GM12892 (cell line): ENCODE results near the gene C11orf21.

Experiments
- POLR2A ChIP-seq: IDR thresholded peaks from 2 replicates; pipeline ENCODE4 v1.6.1; 2011; ENCODE audit warnings: low read depth, low read length, control low read depth
- TAF1 ChIP-seq: IDR thresholded peaks from 2 replicates; pipeline ENCODE4 v1.6.1; 2011; ENCODE audit warnings: low read depth, mild to moderate bottlenecking, control low read depth, low read length, borderline replicate concordance

DNA sequence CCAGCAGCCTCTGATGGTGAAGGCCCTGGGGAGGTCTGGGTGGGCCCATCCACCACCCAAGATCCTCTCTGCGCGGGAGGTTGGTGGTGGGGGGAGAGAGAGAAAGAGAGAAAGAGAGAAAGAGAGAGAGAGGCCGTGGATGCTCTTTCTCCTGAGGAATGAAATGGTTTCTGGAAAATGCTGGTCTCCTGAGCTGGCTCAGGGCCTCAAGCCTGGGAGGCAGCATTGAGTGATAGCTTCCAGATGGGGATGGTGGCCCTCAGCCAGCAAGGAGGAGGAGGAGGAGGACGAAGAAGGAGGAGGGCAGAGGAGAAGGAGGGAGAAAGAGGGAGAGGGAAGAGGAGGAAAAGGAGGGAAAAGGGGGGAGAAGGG, 4.7 kb upstream of the C11orf21 start:
- no peak for TF ChIP-seq POLR2A
- no peak for TF ChIP-seq TAF1
